HG03135 (cell line): ENCODE results near the gene HTR2A.

Experiments used
- ATAC-seq: cut with Tn5 transposase; IDR thresholded peaks from one replicate; pipeline ENCODE4 v1.9.1; 2021; ENCODE audit warnings: mild to moderate bottlenecking, moderate library complexity; ENCODE audit not compliant: unreplicated experiment

HTR2A gene

GRCh38 chr13:46896341-46897137 lies at the start of gene HTR2A:
Gene HTR2A, minus strand, starts transcription at chr13:46897053. Its CDS starts 1,147 bp downstream, at chr13:46895906.
- no peak for ATAC-seq

DNA sequence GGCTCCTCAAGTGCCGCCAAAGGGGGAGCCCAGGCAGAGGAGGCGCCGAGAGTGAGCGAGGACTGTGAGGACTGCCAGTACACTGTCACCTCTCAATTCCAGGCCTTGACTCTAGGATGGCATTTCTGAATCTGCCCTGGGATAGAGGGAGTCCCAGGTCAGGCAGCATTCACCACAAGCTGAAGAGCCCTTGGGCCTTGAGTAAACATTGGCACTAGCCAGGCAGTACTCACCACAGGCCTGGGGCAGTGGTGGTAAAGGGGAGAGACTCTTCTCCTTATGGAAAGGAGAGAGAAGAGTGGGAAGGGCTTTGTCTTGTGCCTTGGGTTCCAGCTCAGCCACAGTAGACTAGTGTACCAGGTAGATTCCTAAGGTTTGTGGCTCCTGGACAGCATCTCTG lies 39.7 kb upstream of the HTR2A start:
- ATAC-seq, result no peak

GRCh38 chr13:46934749-46935148 lies 37.9 kb upstream of the HTR2A start:
- no peak for ATAC-seq

DNA sequence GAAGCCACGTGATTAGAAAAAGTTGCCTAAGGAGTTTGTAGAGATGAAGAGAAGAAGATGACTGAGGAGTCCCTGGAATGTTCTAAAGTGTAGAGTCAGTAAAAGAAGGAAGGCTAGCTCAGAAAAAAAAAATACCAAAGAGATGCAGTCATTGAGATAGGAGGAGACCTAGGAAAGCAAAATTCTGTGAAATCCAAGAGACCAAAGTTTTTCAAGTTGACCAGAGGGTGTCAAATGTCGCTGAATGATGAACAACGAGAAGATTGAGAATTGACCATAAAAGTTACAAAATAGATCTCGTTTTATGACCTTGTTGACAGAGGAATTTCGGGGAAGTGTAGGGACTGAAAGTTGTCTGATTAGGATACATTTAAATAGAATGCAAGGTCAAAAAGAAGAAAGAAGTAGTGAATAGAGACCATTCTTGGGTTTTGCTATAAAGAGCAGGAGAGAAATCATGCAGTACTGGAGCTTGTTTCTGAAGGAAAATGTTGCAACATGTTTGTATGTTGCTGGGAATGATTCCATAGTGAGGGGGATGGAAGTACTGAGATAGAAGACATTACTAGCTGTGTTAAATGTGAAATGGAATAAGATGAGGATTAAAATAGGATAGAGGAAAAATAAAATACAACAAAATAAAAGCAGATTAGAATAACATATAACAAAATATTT lies 30.2 kb upstream of the HTR2A start:
- ATAC-seq, result no peak

DNA sequence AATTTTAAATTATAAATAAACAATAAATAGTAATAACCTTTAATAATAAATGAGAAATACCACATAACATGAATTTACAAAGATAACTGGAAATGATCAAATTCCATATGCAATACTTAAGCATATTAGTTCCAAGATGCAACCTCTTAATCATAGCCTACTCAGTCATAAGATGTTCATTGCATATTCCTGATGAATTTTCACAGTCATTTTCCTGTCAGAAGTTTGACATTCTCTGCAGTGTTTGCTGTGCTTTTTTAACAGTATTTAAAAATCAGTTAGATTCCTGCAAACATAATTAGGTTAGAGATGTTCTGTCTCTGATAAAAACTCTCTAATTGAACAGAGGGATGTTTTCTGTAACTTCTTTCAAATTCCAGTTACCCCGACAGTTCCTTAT lies 28.6 kb upstream of the HTR2A start:
- no peak for ATAC-seq

GRCh38 chr13:46914341-46914740 lies 17.5 kb upstream of the HTR2A start:
- no peak for ATAC-seq

- no peak for ATAC-seq
Measured at GRCh38 chr13:46913757-46914156, 16.9 kb upstream of the HTR2A start.

- no peak for ATAC-seq
Measured at GRCh38 chr13:46909042-46909441, 12.2 kb upstream of the HTR2A start.

DNA sequence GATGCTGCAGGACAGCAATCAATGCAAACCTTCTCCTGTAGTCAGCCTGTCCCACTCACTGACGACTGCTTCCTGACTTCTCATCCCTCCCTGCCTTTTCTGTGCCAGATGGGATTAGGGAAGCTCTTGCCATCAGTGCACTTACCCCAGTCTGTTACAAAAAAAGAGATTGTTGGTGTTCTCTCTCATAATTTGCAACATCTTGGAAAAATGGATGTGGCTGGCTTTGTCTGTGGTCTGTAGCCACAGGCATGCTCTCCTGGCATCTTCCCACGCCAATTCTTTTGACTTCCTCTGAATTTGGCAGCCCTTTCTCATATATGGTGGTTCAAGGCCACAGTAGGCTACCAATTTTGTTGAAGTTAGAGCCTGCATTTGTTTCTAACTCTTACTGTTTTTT lies 11.6 kb upstream of the HTR2A start:
- ATAC-seq, result no peak

DNA sequence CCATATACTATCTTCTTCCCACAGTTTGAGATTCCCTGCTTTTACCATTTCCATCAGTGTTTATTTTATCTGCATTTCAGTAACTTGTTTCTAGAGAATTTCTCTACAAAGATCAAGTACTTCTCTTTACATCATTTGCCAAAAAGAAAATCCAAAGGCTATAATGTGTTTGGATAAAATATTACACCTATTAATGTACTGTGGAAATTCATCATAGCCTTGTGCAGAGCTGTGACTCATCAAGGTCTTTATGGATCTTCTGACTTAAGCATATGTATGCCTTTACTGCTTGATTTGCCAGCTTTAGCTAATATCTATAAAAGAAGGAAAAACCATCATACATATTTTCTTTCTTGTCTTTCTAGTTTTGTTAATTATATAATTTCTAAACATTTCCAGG lies 9.6 kb upstream of the HTR2A start:
- ATAC-seq, result no peak

- ATAC-seq, result no peak
Measured at GRCh38 chr13:46905249-46905648, 8.4 kb upstream of the HTR2A start.

DNA sequence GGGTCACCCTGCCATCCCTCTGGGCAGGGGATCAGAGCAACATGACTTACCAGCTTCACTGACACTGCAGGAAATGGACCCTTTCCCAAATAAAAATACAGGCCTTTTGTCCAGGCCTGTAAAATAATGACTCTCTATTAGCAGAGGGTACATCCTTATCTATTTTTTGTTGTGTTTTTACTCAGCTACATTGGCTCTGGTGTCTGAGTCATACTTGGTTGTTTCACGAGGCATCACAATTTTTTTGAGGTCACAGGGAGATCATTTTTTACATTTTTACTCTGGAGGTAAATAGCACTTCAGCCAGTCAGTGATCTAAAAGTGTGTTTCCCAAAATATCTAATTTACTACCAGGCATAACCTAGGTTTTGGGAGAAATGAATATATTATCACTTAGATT lies 6.9 kb upstream of the HTR2A start:
- no peak for ATAC-seq

GRCh38 chr13:46901721-46902120 lies 4.9 kb upstream of the HTR2A start:
- ATAC-seq, result no peak

- ATAC-seq, result no peak
Measured at GRCh38 chr13:46899801-46900200, 2.9 kb upstream of the HTR2A start.

GRCh38 chr13:46895381-46895780 lies 1.5 kb downstream of the HTR2A start:
- ATAC-seq, result no peak

- no peak for ATAC-seq
Measured at GRCh38 chr13:46894568-46894967, 2.3 kb downstream of the HTR2A start.

- ATAC-seq, result peak; percentile 83
Measured at GRCh38 chr13:46893798-46894560, 2.9 kb downstream of the HTR2A start.

- ATAC-seq, result no peak
Measured at GRCh38 chr13:46893221-46893740, 3.6 kb downstream of the HTR2A start.

GRCh38 chr13:46885018-46885417 lies 11.8 kb downstream of the HTR2A start:
- no peak for ATAC-seq

GRCh38 chr13:46884531-46884930 lies 12.3 kb downstream of the HTR2A start:
- ATAC-seq, result no peak

DNA sequence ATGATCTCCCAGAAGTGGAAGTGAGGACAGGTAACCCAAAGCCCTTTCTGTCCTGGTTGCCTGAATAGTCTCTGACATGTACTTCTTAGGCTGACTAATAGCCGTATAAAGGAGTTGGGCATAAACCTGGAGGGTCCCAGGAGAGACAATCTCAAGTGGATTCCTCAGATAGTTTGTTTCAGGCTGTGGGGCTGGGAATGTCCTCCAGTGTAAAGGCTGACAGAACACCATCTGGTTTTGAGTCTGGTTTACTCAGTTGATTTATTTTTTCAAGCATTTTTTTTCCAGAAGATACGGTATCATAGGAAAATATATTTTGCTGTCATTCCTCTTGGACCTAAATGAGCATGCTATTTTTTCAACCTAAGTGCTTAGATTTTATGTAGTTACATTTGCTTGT lies 15.2 kb downstream of the HTR2A start:
- ATAC-seq, result no peak
